Endothelial cell of umbilical vein (primary cell): Measurements from ENCODE around the gene SLC36A3.

ENCODE experiments used
- EZH2 ChIP-seq: IDR thresholded peaks from 2 replicates; pipeline ENCODE4 v1.6.1; 2012; ENCODE audit warnings: borderline replicate concordance, low read depth, mild to moderate bottlenecking, moderate library complexity, low read length, inconsistent platforms; ENCODE audit not compliant: severe bottlenecking
- FOS ChIP-seq: IDR thresholded peaks from 2 replicates; pipeline ENCODE4 v1.6.1; 2011; ENCODE audit warnings: mild to moderate bottlenecking, low read length, moderate library complexity, borderline replicate concordance; ENCODE audit not compliant: insufficient read depth
- GATA2 ChIP-seq: IDR thresholded peaks from 2 replicates; pipeline ENCODE4 v1.7.0; 2011; ENCODE audit warnings: low read depth, mild to moderate bottlenecking, moderate library complexity, mixed read lengths, low read length; ENCODE audit not compliant: insufficient read length, insufficient read depth
- POLR2A ChIP-seq: IDR thresholded peaks from 2 replicates; pipeline ENCODE4 v1.6.1; 2012; ENCODE audit warnings: low read depth, mild to moderate bottlenecking, control low read depth, low read length
- POLR2AphosphoS5 ChIP-seq: IDR thresholded peaks from 2 replicates; pipeline ENCODE4 v1.6.1; 2012; ENCODE audit warnings: low read depth, mild to moderate bottlenecking, control low read depth, low read length, moderate library complexity; ENCODE audit not compliant: insufficient read depth
- TF ChIP-seq, protein P1 (sequence below), 2 donors: IDR thresholded peaks; 1 replicate in 1 of 2; 2 replicates in 1 of 2; pipeline ENCODE4 v1.5.1; 2011; ENCODE audit warnings: low read length in 2 of 2, mild to moderate bottlenecking in 2 of 2, moderate library complexity in 2 of 2, control low read depth in 1 of 2, inconsistent platforms in 1 of 2, low read depth in 1 of 2; ENCODE audit not compliant: insufficient read depth in 1 of 2; ENCODE audit errors: extremely low read depth in 1 of 2
- TF ChIP-seq, protein P2 (sequence below): IDR thresholded peaks from 2 replicates; pipeline ENCODE4 v1.6.1; 2011; ENCODE audit not compliant: insufficient read depth, insufficient read length

DNA sequence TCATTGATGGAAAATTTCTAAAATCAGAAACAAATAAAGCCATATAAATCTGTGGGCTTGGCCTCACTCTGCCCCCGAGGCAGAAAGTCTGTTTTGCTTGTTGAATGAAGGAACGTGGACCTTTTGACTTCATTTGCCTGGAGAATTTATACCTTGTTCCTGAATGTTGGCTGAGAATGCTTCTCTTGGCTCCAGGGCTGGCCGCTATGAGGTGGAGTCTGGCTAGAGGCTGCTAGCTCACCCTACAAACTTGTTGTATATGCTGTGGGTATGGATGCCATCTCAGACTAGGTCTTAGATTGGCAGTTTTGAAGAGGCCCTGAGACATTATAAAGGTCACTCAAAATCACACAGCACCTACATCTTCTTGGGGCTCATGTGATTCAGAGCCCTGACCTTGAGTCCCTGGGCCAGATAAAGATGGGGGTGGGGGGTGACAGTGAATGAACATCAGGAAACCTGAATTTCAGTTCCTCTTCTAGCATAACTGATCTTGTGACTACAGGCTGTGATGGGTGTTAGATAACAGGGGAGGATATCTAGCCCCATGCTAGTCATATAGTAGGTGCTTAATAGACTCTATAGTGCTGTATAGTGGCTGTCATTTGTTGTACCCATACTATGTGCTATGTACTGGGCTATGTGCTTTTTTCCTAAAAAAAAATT is 47.8 kb downstream of the SLC36A3 start:
- TF ChIP-seq POLR2A (no peak), EZH2 (no peak), GATA2 (no peak), FOS (no peak), POLR2AphosphoS5 (no peak)
- TF ChIP-seq, protein P1, sequence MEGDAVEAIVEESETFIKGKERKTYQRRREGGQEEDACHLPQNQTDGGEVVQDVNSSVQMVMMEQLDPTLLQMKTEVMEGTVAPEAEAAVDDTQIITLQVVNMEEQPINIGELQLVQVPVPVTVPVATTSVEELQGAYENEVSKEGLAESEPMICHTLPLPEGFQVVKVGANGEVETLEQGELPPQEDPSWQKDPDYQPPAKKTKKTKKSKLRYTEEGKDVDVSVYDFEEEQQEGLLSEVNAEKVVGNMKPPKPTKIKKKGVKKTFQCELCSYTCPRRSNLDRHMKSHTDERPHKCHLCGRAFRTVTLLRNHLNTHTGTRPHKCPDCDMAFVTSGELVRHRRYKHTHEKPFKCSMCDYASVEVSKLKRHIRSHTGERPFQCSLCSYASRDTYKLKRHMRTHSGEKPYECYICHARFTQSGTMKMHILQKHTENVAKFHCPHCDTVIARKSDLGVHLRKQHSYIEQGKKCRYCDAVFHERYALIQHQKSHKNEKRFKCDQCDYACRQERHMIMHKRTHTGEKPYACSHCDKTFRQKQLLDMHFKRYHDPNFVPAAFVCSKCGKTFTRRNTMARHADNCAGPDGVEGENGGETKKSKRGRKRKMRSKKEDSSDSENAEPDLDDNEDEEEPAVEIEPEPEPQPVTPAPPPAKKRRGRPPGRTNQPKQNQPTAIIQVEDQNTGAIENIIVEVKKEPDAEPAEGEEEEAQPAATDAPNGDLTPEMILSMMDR (IDR thresholded peaks at IDR 0.05; ENCODE audit: extremely low read depth in 1 of 2, insufficient read depth in 1 of 2, low read depth in 1 of 2, low read length in 2 of 2) = no peak
- TF ChIP-seq, protein P2, sequence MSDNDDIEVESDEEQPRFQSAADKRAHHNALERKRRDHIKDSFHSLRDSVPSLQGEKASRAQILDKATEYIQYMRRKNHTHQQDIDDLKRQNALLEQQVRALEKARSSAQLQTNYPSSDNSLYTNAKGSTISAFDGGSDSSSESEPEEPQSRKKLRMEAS = no peak
